HPDE6-E6E7 (cell line): Measurements from ENCODE around the gene PRMT6.
"Not testable (repeated sequence)": the region's sequence is repeated elsewhere in the genome, so short reads cannot be mapped to it uniquely, and the experiment has no call there.

ENCODE experiments used
- DNase-seq: peaks from one replicate; pipeline ENCODE4 v3.0.0; 2011; ENCODE audit warnings: missing footprints; ENCODE audit errors: extremely low spot score

The PRMT6 gene

DNA sequence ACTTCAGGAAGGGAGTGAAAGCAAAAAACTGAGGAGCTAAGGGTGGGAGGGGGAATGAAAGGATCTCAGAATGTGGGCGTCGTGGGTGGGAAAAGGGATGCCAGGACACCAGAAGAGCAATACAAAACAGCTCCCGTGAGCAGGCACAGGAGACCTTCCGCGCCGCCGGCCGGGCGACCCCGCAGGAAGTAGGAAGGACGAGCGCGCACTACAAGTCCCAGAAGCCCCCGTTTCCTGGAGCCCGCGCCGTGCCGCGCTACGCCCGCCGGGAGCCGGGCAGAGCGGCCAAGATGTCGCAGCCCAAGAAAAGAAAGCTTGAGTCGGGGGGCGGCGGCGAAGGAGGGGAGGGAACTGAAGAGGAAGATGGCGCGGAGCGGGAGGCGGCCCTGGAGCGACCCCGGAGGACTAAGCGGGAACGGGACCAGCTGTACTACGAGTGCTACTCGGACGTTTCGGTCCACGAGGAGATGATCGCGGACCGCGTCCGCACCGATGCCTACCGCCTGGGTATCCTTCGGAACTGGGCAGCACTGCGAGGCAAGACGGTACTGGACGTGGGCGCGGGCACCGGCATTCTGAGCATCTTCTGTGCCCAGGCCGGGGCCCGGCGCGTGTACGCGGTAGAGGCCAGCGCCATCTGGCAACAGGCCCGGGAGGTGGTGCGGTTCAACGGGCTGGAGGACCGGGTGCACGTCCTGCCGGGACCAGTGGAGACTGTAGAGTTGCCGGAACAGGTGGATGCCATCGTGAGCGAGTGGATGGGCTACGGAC lies at the start of gene PRMT6:
TSS of gene PRMT6 (plus strand) at position 249 of the 771 bp plus-strand sequence. CDS start at position 291, 42 bp downstream.
- DNase-seq = peak; percentile 54

DNA sequence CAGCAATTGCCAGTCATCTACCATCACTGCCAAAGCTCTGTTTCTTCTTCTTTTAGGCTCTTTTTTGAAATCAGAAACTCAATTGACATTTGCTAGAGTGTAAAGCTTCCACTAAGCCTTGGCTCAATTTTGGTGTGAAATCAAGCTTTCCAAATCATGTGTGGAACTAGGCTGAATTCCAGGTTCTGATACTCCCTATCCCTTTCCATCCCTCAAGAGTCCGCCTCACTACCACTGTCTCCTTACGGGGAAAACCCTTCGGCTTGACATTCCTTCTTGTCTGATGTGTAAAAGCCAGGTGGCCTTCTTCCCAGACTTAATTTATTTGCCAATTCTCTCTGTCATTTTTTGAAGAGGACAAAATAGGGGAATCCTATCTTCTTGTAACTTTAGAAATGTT lies 47.2 kb upstream of the PRMT6 start:
- no peak for DNase-seq

DNA sequence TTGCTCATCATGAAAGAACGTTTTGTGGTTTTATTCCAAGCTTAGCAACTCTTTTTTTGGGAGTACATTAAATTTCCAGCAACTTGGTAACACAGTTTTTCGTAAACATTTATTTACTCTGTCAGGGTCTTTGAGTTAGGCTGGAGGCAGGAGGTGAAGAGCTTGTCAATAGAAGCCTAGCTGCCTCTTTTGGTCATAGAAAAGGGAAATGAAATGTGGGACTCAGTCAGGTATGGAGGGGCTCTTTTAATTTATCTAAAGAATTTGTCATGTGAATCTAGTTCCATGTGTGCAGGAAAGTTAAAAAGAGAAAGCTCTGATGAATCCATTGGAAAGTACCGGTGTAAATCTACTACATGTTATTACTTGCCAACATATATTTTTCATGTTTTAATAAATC lies 45.9 kb upstream of the PRMT6 start:
- no peak for DNase-seq

DNA sequence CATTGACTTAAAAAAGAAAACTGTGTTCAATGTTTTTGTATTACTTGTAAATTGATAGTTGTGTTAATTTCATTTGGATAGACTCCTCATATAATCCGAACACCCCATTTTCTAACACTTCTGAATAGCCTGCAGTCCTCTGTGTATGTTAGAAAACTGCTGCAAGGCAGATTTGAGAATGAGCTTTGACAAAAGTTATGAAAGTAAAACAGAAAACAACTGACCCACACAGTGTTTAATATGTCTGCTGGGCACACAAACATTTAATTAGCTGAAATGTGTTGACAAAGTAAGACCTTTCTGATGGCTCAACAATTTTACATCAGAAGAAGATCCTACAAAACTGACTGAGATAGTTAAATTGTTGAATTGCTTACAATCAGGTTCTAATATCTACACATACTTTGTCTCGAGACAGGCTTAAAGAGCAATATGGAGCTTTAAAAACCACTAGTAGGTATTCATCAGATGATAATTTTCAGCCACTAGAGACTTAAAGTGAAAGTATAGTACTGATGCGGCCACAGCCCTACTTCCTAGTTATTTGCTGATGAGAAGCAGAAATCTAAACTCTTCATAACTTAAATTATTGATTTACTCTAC lies 40.0 kb upstream of the PRMT6 start:
- no peak for DNase-seq

DNA sequence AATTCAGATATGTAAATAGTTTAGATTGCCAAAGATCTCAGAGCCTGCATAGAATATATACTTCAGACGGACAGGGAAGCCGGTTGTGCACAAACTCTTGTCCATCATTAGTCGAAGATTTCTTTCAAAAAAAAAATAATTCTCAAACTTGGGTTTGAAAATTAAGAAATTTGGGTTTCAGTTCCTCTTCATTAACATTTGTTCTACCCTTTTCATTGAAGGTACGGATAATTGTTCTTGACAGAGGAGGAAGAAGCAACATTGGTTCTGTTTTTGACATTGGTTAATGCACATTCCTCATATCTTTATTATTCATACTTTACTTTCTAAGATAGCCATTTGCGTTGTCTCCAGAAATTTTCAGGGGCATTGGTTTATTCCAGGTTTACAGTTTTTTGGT lies 38.0 kb upstream of the PRMT6 start:
- DNase-seq = no peak

DNA sequence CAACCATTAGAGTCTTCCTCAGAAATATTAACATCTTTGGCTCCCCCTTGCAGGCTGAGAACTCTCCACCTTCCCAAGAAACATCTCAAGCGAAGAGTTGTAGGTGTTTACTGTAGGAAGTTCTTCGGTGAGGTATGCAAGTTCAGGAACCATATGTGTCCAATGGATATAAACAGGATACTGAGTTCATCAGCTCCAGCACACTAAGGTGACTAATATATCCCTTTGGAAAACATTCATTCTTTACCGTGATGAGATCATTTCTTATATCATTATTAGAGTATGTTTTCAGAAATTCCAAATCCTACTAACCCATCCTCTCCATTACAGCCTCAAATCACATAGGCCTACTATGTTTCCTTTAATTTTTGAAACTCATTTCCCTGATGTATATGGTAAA lies 37.3 kb upstream of the PRMT6 start:
- no peak for DNase-seq

DNA sequence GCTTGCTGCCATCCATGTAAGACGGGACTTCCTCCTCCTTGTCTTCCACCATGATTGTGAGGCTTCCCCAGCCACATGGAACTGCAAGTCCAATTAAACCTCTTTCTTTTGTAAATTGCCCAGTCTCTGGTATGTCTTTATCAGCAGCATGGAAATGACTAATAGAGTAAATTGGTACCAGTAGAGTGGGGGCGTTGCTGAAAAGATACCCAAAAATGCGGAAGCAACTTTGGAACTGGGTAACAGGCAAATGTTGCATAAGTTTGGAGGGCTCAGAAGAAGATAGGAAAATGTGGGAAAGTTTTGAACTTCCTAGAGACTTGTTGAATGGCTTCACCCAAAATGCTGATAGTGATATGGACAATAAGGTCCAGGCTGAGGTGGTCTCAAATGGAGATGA lies 17.6 kb upstream of the PRMT6 start:
- not testable (repeated sequence) for DNase-seq

DNA sequence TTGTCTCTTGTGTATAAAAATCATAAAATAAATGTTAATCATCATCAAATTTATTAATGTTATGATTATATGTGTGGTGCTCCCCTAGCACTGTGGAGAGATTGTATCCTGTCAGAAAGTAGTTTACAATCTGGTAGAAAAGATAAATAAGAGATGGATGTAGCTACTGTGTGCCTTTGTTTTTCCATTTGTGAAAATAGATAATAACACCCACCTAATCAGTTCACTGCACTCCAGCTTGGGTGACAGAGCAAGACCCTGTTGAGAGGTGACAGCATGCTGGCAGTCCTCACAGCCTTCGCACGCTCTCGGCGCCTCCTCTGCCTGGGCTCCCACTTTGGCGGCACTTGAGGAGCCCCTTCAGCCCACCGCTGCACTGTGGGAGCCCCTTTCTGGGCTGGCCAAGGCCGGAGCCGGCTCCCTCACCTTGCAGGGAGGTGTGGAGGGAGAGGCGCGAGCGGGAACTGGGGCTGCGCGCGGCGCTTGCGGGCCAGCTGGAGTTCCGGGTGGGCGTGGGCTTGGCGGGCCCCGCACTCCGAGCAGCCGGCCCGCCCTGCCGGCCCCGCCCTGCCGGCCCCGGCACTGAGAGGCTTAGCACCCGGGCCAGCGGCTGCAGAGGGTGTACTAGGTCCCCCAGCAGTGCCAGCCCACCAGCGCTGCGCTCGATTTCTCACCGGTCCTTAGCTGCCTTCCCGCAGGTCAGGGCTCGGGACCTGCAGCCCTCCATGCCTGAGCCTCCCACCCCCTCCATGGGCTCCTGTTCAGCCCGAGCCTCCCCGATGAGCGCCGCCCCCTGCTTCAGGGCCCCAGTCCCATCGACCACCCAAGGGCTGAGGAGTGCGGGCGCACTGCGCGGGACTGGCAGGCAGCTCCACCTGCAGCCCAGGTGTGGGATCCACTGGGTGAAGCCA lies 11.9 kb upstream of the PRMT6 start:
- not testable (repeated sequence) for DNase-seq

DNA sequence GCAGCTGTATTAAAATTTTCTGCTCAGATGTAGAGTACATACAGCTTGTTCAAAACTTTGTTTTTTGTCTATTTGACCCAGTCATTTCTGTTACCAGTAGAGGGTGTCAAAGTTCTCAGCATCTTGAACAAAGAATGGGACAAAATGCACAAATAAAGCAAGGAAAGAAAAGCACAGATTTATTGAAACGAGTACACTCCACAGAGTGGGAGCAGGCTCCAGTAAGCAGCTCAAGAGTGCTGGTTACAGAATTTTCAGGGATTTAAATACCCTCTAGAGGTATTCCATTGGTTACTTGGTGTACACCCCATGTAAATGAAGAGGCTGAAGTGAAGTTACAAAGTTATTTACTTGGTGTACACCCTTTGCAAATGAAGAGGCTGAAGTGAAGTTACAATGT lies 8.9 kb upstream of the PRMT6 start:
- no peak for DNase-seq

DNA sequence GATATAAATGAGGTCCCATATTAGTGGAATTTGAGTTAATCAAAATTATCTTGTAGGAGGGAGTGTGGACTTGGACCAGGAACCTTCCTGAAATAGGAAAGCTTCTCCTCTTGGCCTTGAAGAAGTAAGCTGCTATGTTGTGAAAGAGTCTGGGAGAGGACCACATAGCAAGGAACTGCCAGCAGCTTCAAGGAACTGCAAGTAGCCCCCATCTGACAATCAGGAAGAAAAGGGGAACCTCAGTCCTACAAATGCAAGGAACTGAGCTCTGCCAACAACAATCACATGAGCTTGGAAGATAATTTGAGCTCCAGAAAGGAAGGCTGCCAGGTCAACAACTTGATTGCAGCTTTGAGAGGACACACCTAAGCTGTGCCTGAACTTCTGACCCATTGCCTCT lies 8.2 kb upstream of the PRMT6 start:
- no peak for DNase-seq

DNA sequence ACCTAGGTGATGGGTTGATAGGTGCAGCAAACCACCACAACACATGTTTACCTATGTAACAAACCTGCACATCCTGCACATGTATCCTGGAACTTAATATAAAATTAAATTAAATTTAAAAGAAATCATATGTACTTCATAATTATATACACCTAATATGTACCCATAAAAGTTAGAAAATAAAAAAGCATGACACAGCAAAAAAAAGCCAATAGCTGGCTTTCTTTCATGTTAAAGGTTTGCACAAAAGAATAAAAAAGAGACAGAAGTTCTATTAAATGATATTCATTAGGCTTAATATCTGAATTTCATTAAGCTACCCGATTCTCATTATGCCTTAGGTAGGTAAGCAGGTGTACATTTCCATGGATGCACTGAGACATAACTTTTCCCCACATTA lies 5.2 kb upstream of the PRMT6 start:
- no peak for DNase-seq

DNA sequence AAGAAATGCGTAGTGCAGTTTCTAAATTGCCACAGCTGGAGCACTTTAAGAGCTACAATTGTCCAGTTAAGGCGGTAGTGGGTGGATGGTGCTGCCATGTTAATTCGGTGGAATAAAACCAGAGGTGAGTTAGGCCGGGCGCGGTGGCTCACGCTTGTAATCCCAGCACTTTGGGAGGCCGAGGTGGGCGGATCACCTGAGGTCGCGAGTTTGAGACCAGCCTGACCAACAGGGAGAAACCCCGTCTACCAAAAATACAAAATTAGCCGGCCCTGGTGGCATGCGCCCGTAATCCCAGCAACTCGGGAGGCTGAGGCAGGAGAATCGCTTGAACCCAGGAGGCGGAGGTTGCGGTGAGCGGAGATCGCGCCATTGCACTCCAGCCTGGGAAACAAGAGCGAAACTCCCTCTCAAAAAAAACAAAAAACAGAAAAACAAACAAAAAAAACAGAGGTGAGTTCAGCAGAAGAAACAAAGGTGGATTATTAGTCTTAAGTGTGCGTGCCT lies 502 bp upstream of the PRMT6 start:
- DNase-seq = not testable (repeated sequence)

DNA sequence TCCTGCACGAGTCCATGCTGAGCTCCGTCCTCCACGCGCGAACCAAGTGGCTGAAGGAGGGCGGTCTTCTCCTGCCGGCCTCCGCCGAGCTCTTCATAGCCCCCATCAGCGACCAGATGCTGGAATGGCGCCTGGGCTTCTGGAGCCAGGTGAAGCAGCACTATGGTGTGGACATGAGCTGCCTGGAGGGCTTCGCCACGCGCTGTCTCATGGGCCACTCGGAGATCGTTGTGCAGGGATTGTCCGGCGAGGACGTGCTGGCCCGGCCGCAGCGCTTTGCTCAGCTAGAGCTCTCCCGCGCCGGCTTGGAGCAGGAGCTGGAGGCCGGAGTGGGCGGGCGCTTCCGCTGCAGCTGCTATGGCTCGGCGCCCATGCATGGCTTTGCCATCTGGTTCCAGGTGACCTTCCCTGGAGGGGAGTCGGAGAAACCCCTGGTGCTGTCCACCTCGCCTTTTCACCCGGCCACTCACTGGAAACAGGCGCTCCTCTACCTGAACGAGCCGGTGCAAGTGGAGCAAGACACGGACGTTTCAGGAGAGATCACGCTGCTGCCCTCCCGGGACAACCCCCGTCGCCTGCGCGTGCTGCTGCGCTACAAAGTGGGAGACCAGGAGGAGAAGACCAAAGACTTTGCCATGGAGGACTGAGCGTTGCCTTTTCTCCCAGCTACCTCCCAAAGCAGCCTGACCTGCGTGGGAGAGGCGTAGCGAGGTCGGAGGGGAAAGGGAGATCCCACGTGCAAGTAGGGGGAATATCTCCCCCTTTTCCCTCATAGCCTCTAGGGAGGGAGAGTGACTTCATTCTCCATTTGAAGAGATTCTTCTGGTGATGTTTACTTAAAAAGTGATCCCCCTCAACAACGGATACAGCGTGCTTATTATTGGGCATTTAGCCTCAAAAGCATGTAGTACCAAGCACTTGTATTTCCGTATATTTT lies 991 bp downstream of the PRMT6 start:
- peak; percentile 19 for DNase-seq

DNA sequence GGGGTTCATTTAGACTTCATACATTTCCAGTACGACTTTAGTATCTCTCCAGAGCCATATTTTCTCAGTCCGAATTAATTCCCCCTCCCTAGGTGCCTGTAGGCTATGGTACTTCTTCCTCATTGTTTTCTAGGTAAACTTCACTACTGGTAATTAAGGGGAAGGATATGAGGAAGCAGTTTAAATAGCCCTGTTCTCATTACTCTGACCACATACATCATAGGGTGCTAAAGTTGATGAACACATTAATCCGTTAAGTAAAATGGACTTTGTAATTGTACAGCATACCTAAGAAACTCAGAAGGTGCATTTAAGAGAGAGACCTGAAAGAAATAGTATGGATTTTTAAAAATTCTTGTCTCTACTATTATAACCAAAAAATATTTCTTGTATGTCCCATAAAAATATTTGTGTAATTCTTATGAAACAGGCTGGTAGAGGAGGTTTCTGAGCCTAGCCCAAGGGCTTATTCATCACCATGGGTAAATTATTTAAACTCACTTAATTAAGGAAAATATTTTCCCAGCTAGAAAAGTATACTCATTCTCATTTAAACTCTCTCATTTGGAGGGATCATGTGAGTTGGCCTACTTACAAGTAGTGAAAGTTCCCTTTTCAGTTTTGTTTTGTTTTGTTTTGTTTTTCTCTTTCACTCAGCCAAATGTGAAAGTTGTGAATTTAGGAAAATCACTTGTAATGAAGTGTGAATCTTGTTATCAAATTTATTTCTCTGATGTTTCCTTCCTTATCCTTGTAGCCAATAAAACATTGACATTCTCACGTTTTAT lies 2.0 kb downstream of the PRMT6 start:
- DNase-seq = peak; percentile 2

DNA sequence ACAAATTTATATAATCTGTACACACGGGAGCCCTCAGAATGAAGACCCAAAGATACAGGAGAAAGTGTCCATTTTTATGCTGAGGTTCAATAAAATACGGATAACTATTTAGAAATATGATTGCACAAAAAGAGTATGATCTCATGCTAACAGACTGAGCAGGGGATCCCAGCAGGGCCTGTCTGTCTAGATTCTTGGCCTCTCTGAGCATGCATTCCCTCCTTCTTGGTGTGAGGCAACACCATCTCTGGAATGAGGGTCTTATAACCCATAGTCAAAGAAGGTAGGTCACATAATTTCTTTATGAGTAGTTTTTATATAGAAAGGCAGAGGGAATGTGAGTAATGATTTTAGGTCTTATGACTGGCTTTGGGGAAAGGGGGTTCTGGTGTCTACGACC lies 5.4 kb downstream of the PRMT6 start:
- DNase-seq = no peak

DNA sequence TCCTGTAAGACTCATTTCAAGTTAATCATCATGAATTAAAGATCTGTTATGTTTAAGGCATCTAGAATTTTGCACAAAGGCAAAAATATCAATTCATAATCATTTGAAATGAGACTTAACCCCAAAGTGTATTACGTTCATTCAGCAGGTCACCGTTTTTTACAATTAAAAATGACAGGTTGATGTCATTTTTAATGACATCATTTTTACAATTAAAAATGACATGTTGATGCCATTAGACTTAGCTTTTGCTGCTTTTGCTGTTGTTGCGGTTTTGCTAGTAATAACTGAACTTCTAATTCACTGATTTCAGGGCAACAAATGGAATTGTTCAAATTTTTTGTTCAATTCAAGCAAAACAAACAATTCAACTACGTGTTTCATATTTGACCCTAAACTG lies 17.0 kb downstream of the PRMT6 start:
- no peak for DNase-seq

DNA sequence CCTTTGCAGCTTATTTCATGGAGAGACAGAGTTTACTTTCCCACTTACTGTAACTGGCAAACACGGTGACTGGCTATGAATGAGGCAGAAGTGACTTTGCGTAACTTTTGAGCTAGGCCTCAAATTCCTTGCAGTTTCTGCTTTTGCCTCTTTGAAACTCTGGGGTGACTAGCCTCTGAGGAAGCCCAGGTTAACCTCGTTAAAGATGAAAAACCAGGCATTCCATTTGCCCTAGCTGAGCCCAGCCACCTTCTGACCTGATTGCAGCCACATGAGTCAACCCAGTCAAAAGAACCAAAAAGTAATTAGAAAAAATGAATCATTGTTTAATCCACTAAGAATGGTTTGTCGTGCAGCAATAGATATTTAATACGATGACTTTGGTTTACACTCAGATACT lies 20.4 kb downstream of the PRMT6 start:
- DNase-seq = peak; percentile 76

DNA sequence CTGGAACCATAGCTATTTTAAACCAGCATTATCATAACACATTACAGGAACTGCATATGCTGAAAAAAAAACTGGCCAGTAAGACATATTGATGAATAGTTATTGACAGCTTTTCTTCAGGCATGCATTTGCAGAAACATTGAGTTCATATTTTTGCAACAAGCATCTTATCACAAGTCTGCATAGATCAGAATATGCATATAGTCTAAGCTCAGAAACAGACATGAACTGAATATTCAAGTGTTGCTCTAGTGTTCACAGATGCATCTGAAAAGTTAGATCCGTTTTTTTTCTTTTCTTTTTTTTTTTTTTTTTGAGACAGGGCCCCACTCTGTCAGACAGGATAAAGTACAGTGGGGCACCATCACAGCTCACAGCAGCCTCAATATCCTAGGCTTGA lies 22.8 kb downstream of the PRMT6 start:
- no peak for DNase-seq

DNA sequence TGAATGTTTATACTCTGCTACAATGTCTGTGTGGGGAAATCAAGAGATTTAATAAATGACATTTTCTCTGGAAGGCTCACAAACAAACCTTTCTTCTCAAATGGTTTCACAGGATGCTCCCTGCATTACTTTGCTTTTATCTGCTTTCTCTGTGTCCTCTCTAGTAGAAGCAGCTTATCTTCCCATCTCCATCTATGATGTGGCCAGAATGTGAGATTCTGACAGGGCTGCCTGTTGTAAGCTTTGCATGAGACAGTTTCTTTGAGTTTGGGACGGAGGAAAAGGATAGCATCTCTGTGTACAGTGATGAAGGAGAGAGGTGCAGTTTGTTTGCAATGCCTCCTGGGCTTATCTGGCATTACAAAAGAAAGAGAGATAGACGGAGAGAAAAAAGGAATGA lies 24.6 kb downstream of the PRMT6 start:
- no peak for DNase-seq

DNA sequence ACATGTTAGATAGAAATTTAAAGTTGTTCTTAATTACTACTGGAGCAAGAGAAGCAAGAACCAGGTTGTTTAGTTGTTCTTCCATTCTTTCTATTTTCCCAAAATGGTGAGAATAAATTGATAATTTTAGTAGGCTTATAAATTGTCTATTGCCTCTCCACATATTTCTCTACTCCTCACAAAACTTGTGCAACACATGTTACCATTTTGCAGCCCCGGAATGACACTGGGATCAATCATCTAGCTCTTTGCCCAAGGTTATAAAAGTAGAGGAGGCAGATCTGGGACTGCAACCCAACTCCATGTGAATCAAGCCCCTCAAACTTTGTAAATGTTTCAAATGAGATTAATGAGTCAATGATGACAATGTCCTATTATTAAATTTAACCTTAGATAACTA lies 34.9 kb downstream of the PRMT6 start:
- no peak for DNase-seq
